Stimulated activated CD8-positive, alpha-beta memory T cell treated with anti-CD3 and anti-CD28 coated beads, Interleukin-15, amount 100 ng/mL, for 24 hours (primary cell): ENCODE measurements around the gene SAP30BP.
"Not testable (repeated sequence)": the region's sequence is repeated elsewhere in the genome, so short reads cannot be mapped to it uniquely, and the experiment has no call there.

Experiments used
- DNase-seq: peaks from one replicate; pipeline ENCODE4 v3.0.0-alpha.2; 2020; ENCODE audit warnings: low read depth

The SAP30BP gene

GRCh38 chr17:75633486-75634375 is 33.4 kb upstream of the SAP30BP start:
- no peak for DNase-seq

DNA sequence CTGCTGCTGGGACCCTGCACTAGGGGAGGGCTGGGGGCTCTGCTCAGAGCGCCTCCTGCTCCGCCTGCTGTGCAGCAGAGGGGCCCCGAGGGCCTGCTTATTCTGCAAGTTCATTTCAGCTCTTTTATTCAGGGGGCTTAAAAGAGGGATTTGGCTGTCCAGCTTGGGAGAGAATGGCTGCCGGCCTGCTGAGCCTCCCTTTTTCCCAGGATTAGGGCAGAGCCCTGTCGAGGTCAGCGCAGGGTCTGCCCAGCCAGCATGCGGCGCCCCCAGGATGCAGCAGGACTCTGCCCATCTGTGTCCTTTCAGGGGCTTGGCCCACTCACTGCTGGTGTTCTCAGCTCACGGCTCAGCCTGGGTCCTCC is 32.8 kb upstream of the SAP30BP start:
- no peak for DNase-seq

DNA sequence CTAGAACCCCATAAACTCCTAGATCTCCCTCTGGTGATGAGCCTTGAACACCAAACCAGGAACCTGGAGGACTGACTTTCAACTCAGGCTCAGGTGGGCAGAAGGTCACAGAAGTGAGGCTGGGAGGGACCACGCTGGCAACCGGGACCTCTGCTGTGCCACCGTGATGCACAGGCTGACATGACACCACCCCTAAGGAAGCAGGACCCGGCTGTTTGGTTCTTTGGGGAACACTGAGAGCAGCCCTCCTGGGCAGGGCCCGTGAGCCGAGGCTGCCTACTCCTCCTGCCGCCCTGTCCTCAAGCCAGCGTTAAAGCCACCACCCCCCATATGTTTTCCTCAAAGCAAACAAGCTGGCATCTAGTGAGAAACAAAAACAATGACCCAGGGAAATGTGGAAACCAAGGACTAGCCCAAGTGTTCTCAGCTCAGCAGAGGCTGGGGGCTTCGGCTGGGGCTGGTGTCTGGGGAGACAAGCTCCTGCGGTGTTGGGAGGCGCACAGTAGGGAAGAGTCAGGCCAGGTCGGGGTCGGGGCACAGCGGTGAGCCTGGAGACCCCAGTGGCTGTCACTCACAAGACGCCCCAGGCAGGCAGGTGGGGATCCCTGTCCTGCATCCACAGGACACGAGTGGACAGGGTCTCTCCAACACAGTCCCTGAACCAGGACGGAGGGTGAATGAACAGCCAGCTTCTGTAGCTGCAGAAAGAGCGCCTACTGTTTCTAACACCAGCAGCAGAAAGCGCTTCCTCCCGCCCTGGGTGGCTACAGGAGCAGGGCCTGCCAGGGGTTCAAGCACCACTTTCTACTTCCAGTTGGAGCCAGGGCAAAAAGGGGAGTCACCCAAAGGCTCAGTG is 32.2 kb upstream of the SAP30BP start:
- no peak for DNase-seq

- DNase-seq = no peak
These were observed 31.4 kb upstream of the SAP30BP start for GRCh38 chr17:75635610-75636202.

DNA sequence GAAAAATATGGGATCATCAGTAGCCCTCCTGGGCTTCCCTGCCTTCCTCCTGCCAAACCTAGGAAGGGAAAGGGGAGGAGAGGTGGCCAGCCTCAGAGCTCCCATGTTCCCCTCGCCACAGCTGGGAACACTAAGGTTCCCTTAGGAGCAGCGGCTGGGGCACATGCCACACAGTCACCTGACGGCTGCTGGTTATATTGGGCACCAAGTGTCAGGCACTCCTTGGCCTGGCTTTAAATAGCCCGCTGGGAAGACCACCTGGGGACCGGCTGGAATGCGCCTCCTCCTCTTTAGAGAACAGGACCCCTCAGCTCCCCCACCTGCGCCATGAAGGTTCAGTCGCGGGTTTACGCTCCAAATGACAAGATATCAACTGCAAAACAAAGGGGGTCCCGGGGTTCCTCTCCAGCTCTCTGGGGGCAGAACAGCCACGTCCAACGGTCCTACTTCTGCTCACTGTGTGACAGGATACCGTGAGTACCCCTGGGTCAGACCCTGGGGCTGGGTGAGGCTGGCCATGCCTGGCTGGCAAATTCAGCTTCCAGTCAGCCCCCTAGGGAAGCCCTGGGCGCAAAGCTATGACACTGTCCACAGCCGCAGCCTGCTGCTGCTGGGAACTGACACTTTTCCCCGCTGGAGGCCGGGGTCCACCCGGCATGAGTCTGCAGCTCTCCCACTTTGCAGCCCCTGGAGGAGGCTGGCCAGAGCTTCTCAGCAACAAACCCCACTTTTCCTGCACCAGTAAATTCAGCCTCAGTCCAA is 30.6 kb upstream of the SAP30BP start:
- no peak for DNase-seq

DNA sequence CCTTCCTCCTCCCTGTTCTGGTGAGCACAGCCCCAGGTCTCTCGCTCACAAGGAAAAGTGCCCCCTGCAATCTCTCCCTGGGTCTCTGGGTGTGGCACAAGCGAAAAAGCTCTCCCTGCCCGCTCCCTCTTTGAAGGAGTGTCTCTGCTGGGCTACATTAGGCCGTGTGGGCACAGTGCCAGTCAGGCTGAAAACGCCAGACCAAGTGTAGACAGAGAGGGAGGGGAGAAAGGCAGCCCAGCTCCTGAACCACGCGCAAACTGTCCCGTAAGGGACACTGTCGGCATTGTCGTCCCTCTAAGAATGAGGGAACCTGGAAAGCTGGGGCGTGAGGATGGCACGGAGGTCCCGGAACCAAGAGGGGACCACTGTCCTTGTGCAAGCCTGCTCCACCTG is 30.0 kb upstream of the SAP30BP start:
- no peak for DNase-seq

DNA sequence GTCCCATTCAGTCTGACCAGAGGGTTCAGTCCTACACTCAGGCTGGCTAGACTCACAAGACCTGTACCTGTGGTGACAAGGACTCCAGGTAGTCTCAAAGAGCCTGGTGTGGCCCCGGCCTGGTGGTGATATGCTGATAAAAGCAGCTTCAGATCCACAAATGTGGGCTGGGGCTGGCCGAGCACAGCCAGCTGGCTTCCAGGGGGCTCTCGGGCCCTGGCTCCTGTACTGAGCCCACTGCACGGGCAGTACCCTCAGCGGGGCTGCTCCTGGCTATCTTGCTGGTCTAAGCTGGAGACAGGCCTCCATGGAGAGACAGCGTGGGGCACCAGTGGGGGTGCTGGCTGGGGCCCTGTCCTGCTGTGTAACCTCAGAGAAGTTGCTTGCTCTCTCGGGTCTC is 29.6 kb upstream of the SAP30BP start:
- no peak for DNase-seq

GRCh38 chr17:75638039-75638438 is 29.1 kb upstream of the SAP30BP start:
- not testable (repeated sequence) for DNase-seq

DNA sequence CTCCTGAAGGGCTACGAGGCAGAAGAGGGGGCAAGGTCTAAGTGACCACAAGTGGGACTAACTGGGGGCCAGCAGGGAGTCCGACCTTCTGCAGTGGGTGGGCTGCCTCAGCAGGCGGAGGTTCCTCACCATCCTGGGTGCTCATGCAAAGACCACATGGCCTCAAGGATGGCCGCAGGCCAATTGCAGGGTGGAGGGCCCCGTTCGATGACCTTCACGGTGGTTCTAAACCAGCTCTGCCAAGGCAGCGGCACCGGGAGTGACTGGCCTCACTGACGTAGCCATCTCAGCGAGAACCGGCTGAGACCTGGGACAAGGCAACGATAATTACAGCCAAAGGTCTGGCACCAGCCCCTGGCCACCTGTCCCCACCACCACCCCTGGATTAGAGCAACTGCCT is 28.2 kb upstream of the SAP30BP start:
- DNase-seq = no peak

DNA sequence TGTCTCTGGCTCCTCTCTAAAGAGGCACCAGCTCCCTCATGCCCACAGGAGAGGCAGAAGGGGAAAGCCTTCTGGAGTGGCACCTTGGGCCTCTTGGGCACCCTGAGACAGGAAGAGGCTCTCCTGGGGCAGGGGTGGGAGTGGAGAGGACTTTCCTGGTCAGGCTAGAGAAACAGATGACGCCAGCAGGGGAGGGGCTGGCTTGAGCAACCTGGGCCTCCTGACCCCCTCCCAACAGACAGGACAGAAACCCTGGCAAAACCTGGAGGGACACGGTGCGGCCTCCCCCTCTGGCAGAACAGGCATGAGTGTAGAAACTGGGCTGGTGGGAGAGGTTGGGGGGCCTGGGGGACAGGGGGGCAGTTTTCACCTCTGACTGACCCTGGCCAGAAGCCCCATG is 27.8 kb upstream of the SAP30BP start:
- DNase-seq = no peak

DNA sequence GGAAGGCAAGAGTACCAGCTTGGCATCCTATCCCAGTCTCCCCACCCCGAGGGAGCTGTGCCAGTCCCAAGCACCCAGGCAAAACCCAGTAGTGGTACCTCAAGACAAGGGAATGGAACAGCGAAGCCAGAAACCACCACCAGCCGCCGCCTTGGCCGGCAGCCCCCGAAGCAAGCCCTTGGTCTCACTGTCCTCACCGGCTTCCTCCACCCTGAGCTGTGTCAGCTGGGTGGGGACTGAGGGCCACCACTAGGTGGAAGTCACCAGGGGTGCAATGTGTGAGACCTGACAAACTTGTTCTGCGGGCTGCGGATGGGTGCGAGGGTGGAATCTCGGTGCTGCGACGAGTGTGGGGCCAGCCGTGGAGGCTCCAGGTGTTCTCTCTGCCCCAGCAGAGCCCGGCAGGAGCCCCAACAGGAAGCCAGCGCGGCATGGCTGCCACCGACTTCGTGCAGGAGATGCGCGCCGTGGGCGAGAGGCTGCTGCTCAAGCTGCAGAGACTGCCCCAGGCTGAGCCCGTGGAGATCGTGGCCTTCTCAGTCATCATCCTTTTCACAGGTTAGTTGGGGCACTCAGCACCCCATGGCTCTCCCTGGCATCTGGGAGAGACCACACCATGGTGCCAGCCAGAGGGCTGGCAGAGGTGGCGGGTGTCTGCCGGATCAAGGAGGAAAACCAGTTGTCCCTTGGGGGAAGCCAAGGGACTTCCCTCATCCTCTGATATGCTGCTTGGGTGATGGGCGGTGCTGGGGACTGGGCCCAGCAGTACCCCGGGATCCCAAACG is 27.2 kb upstream of the SAP30BP start:
- DNase-seq = no peak

DNA sequence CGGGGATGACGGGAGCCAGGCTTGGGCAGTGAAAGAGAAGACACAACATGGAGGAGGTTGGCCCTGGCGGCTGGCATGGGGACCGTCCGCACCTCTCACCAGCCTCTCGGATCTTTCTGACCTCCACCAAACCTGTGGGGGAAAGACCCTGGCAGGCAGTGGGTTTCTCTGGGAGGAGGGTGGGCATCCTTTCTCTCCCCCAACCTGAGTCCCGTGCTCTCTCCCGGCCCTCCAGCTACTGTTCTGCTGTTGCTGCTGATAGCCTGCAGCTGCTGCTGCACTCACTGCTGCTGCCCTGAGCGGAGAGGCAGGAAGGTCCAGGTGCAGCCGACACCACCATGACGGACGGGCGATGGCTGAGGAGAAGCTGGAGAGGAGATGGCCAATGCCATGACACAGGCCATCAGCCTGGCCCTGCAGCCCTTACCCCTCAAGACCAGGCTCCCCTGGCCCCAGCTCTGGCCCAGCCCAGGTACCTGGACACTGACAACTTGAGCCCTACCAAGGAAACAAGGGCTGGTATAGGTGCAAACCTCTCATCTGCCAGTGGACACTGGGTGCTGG is 26.5 kb upstream of the SAP30BP start:
- DNase-seq = no peak

- DNase-seq = no peak
These were observed 25.8 kb upstream of the SAP30BP start for GRCh38 chr17:75641343-75641742.

DNA sequence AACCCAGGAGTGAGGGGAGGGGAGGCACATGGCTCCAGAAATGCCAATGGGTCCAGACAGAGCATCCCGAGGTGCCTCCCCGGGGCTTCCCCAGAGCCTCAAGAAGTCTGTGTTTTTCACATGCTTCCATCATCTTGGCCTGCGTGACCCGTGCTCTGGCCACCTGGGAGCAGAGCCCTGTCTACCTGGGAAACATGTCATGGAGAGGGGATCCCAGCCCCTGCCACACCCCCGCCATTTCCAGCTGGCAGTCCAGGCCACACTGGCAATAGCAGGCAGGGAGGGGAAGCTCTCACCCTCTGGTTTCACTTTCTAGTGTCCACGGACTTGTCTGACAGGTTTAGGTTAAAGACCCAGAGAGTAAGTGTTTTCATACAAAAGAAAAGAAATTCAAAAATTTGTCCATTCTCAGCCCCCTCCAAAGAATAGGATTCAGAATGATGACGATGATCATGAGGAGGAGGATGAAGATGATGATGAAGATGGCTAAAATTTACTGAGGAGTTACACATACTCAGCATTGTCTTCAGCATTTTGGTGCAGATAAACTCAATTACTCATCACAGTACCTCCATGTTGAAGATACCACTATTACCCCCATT is 24.9 kb upstream of the SAP30BP start:
- no peak for DNase-seq

DNA sequence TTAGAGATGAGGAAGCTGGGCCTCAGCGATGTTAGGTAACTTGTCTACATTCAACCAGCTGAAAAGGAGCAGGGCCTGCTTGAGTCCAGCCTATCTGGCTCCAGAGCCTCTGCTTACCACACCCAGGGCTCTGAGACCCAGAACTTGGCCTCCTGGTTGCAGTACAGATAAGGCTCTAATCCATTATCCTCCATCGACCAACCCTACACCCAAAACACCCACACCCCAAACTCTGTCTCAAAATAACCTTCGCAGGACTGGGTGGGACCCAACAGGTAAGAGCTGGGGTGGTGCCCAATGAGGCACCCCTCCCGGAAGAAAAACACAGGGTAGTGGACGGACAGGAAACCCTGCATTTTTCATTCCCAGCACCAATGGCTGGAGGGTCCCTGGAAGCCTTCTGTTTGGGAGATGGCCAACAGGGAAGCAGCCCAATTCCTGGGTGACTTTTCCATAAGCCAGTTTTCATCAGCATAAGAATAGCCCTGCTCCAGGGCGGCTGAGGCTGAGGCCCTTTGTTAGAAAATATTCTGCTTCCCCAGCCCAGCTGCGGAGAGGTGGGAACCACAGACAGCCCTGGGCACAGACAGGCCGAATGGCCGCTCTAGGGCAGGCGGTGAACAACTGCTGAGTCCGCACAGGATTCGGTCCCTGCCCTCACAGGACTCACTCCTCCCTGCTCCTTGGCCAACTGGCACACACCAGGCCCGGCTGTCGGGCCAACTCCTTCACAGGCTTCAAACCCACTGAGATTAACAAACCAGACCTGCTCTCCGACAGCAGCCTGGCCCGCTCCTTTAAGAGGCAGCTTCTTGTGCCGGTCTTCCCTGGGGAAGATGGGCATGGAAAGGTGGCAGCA is 24.1 kb upstream of the SAP30BP start:
- no peak for DNase-seq

GRCh38 chr17:75643643-75644017 is 23.5 kb upstream of the SAP30BP start:
- no peak for DNase-seq

- DNase-seq = no peak
These were observed 21.6 kb upstream of the SAP30BP start for GRCh38 chr17:75645501-75645888.

- DNase-seq = no peak
These were observed 21.1 kb upstream of the SAP30BP start for GRCh38 chr17:75645889-75646637.

GRCh38 chr17:75646638-75646992 is 20.5 kb upstream of the SAP30BP start:
- DNase-seq = no peak
